Peyer's patch (tissue), 4 donors: ENCODE data around the gene DCANP1.

Experiments
- POLR2A ChIP-seq, 2 donors: fragments of 450-650 bp; IDR thresholded peaks; one replicate each; pipeline ENCODE4 v1.5.1; 2017; ENCODE audit warnings: antibody characterized with exemption in 2 of 2, mild to moderate bottlenecking in 2 of 2, moderate library complexity in 2 of 2
- TF ChIP-seq, protein P1 (sequence below), 6 experiments: fragments of 450-650 bp in 4 of 6; fragments of 200-600 bp in 2 of 6; sonication (generic) in 1 of 6; IDR thresholded peaks; one replicate each; pipeline ENCODE4 v1.5.1; 2017 to 2019; ENCODE audit warnings: antibody characterized with exemption in 6 of 6, mild to moderate bottlenecking in 3 of 6, moderate library complexity in 1 of 6

- TF ChIP-seq, protein P1, sequence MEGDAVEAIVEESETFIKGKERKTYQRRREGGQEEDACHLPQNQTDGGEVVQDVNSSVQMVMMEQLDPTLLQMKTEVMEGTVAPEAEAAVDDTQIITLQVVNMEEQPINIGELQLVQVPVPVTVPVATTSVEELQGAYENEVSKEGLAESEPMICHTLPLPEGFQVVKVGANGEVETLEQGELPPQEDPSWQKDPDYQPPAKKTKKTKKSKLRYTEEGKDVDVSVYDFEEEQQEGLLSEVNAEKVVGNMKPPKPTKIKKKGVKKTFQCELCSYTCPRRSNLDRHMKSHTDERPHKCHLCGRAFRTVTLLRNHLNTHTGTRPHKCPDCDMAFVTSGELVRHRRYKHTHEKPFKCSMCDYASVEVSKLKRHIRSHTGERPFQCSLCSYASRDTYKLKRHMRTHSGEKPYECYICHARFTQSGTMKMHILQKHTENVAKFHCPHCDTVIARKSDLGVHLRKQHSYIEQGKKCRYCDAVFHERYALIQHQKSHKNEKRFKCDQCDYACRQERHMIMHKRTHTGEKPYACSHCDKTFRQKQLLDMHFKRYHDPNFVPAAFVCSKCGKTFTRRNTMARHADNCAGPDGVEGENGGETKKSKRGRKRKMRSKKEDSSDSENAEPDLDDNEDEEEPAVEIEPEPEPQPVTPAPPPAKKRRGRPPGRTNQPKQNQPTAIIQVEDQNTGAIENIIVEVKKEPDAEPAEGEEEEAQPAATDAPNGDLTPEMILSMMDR (IDR thresholded peaks at IDR 0.05) = no peak
- no peak for TF ChIP-seq POLR2A (IDR thresholded peaks at IDR 0.05)
Measured at GRCh38 chr5:135481387-135481786, 34.2 kb upstream of the DCANP1 start.
